HCT116 (cell line): ENCODE results near the gene APOBEC3A.

ENCODE experiments used
- CTCF ChIP-seq, 3 experiments: fragments of 200-600 bp in 1 of 3; sonication (generic) in 1 of 3; IDR thresholded peaks in 2 of 3; conservative IDR thresholded peaks in 1 of 3; 2 replicates each; pipeline ENCODE4 v1.5.1; 2012 to 2017; ENCODE audit warnings: low read depth in 2 of 3, low read length in 2 of 3, antibody characterized with exemption in 1 of 3, borderline replicate concordance in 1 of 3, control low read depth in 1 of 3, mild to moderate bottlenecking in 1 of 3, mixed read lengths in 1 of 3, mixed run types in 1 of 3, moderate library complexity in 1 of 3; ENCODE audit not compliant: insufficient read depth in 1 of 3
- EZH2 ChIP-seq: fragments of 200-600 bp; sonication (generic); IDR thresholded peaks from 2 replicates; pipeline ENCODE4 v1.6.1; 2017; ENCODE audit warnings: antibody characterized with exemption, mixed run types
- EZH2phosphoT487 ChIP-seq: fragments of 200-600 bp; IDR thresholded peaks from 2 replicates; pipeline ENCODE4 v1.6.1; 2018; ENCODE audit warnings: antibody characterized with exemption, borderline replicate concordance
- MAX ChIP-seq: IDR thresholded peaks from 2 replicates; pipeline ENCODE4 v1.6.1; 2012
- POLR2A ChIP-seq: IDR thresholded peaks from 2 replicates; pipeline ENCODE4 v1.7.0; 2011; ENCODE audit warnings: borderline replicate concordance; ENCODE audit not compliant: insufficient read depth, insufficient read length; ENCODE audit errors: extremely low read depth
- POLR2AphosphoS5 ChIP-seq: IDR thresholded peaks from 2 replicates; pipeline ENCODE4 v1.6.1; 2011; ENCODE audit warnings: mild to moderate bottlenecking, low read depth, low read length, moderate library complexity
- RAD21 ChIP-seq: IDR thresholded peaks from 2 replicates; pipeline ENCODE4 v1.6.1; 2012; ENCODE audit warnings: low read depth, mild to moderate bottlenecking
- REST ChIP-seq: IDR thresholded peaks from 2 replicates; pipeline ENCODE4 v1.6.1; 2012; ENCODE audit warnings: low read depth
- SP1 ChIP-seq: IDR thresholded peaks from 2 replicates; pipeline ENCODE4 v1.6.1; 2012; ENCODE audit warnings: low read depth
- SRF ChIP-seq: IDR thresholded peaks from 2 replicates; pipeline ENCODE4 v1.6.1; 2012; ENCODE audit warnings: low read depth
- TCF7L2 ChIP-seq: IDR thresholded peaks from 2 replicates; pipeline ENCODE4 v1.7.0; 2011; ENCODE audit warnings: borderline replicate concordance, inconsistent platforms; ENCODE audit not compliant: insufficient read depth, insufficient read length; ENCODE audit errors: extremely low read depth
- YY1 ChIP-seq: IDR thresholded peaks from 2 replicates; pipeline ENCODE4 v1.6.1; 2011; ENCODE audit warnings: low read length, low read depth, moderate library complexity, mild to moderate bottlenecking; ENCODE audit not compliant: insufficient replicate concordance; ENCODE audit errors: extremely low read depth

- TF ChIP-seq SRF (no peak), MAX (no peak), EZH2phosphoT487 (no peak), RAD21 (no peak), CTCF (IDR thresholded peaks at IDR 0.05 in 2 of 3, conservative IDR thresholded peaks at IDR 0.05 in 1 of 3; ENCODE audit: borderline replicate concordance in 1 of 3, insufficient read depth in 1 of 3, low read depth in 2 of 3, low read length in 2 of 3) (no peak), POLR2A (no peak), TCF7L2 (no peak), EZH2 (no peak), SP1 (no peak), YY1 (no peak), REST (no peak), POLR2AphosphoS5 (no peak)
Observed at GRCh38 chr22:38953577-38954413, 3.6 kb upstream of the APOBEC3A start.
